Measurements from ENCODE around the gene HAX1.
"Not testable (repeated sequence)": the region's sequence is repeated elsewhere in the genome, so short reads cannot be mapped to it uniquely, and the experiment has no call there.

Gene HAX1

GRCh38 chr1:154272217-154272998, at the start of gene HAX1:
Gene HAX1 (plus strand): TSS chr1:154272629. CDS start chr1:154272724, 95 bp downstream.
- DNase-seq (ENCODE audit: low spot score) = peak; percentile 87

GRCh38 chr1:154222918-154223317, 49.5 kb upstream of the HAX1 start:
- DNase-seq (ENCODE audit: low spot score) = no peak

- no peak for DNase-seq (ENCODE audit: low spot score)
Measured at GRCh38 chr1:154223621-154224020, 48.8 kb upstream of the HAX1 start.

GRCh38 chr1:154225370-154225769, 47.1 kb upstream of the HAX1 start:
- no peak for DNase-seq (ENCODE audit: low spot score)

- DNase-seq (ENCODE audit: low spot score) = not testable (repeated sequence)
Measured at GRCh38 chr1:154231112-154231511, 41.3 kb upstream of the HAX1 start.

- DNase-seq (ENCODE audit: low spot score) = not testable (repeated sequence)
Measured at GRCh38 chr1:154233127-154233526, 39.3 kb upstream of the HAX1 start.

- no peak for DNase-seq (ENCODE audit: low spot score)
Measured at GRCh38 chr1:154236855-154237254, 35.6 kb upstream of the HAX1 start.

- DNase-seq (ENCODE audit: low spot score) = no peak
Measured at GRCh38 chr1:154237435-154237834, 35.0 kb upstream of the HAX1 start.

GRCh38 chr1:154237880-154238506, 34.4 kb upstream of the HAX1 start:
- DNase-seq (ENCODE audit: low spot score) = no peak

GRCh38 chr1:154239491-154239890, 32.9 kb upstream of the HAX1 start:
- no peak for DNase-seq (ENCODE audit: low spot score)

- no peak for DNase-seq (ENCODE audit: low spot score)
Measured at GRCh38 chr1:154240294-154240833, 32.1 kb upstream of the HAX1 start.

- no peak for DNase-seq (ENCODE audit: low spot score)
Measured at GRCh38 chr1:154241703-154242351, 30.6 kb upstream of the HAX1 start.

- DNase-seq (ENCODE audit: low spot score) = no peak
Measured at GRCh38 chr1:154253671-154254070, 18.8 kb upstream of the HAX1 start.

- DNase-seq (ENCODE audit: low spot score) = no peak
Measured at GRCh38 chr1:154256686-154257085, 15.7 kb upstream of the HAX1 start.

GRCh38 chr1:154258784-154259183, 13.6 kb upstream of the HAX1 start:
- DNase-seq (ENCODE audit: low spot score) = no peak

- DNase-seq (ENCODE audit: low spot score) = no peak
Measured at GRCh38 chr1:154260127-154260526, 12.3 kb upstream of the HAX1 start.

GRCh38 chr1:154263465-154264332, 8.7 kb upstream of the HAX1 start:
- no peak for DNase-seq (ENCODE audit: low spot score)

GRCh38 chr1:154264454-154264853, 8.0 kb upstream of the HAX1 start:
- no peak for DNase-seq (ENCODE audit: low spot score)

GRCh38 chr1:154265586-154265985, 6.8 kb upstream of the HAX1 start:
- DNase-seq (ENCODE audit: low spot score) = no peak

- no peak for DNase-seq (ENCODE audit: low spot score)
Measured at GRCh38 chr1:154270833-154271232, 1.6 kb upstream of the HAX1 start.

GRCh38 chr1:154272999-154273563, 652 bp downstream of the HAX1 start:
- no peak for DNase-seq (ENCODE audit: low spot score)

- no peak for DNase-seq (ENCODE audit: low spot score)
Measured at GRCh38 chr1:154276797-154277196, 4.4 kb downstream of the HAX1 start.
